GOT3 (cell line): ENCODE data around the gene FADS1.

Experiments used
- DNase-seq: peaks from one replicate; lab custom pipeline; 2025; ENCODE audit warnings: mixed read lengths; lab: John Stamatoyannopoulos, UW

The FADS1 gene

GRCh38 chr11:61760946-61761345 is 55.9 kb downstream of the FADS1 start:
- DNase-seq = no peak

DNA sequence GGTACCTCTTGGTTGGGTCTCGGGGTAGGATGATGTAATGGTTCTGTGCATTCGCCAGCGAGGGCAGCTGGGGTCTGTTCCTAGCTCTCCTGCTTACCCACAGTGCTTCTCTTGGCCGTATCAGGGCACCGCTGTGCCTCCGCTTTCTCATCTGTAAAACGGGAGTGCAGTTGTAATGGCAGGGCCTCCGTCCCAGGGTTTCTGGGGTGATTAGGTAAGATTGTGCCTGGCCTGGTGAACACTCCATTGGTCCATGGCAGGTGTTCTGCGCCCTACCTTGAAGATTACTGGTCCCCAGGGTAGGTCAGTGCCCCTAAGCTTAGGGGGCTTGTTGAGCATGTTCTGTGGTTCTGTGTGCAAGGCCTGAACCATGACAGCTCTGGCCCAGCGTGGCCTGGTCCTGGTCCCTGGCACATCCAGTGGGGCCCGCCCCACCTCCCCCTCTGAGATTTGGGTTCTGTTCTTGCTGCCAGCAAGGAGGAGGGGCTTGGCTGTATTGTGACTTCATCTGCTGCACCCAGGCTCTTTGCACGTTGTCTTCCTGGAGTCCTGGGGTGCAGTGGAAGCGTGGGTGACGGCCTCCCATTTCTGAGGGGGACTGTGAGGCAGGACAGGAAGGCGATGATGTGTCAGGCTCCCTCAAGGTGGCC is 59.5 kb downstream of the FADS1 start:
- DNase-seq = no peak

- no peak for DNase-seq
Measured at GRCh38 chr11:61756452-61757212, 60.2 kb downstream of the FADS1 start.

DNA sequence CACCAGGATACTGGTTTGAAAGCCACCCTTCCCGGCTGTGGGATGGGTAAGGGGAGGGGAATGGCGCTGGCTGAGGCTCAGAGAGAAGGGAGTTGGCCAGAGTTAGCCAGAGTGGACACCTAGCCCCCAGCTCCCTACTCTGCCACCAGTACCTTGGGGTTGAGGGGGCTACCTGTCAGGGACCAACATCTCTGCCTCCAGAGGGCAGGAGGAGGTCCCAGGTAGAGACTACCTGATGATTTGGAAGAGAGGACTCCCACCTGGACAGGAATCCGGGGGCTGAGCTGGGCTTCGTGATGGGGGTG is 60.7 kb downstream of the FADS1 start:
- no peak for DNase-seq

- DNase-seq = no peak
Measured at GRCh38 chr11:61754534-61755482, 62.0 kb downstream of the FADS1 start.

- DNase-seq = no peak
Measured at GRCh38 chr11:61753672-61754071, 63.1 kb downstream of the FADS1 start.

DNA sequence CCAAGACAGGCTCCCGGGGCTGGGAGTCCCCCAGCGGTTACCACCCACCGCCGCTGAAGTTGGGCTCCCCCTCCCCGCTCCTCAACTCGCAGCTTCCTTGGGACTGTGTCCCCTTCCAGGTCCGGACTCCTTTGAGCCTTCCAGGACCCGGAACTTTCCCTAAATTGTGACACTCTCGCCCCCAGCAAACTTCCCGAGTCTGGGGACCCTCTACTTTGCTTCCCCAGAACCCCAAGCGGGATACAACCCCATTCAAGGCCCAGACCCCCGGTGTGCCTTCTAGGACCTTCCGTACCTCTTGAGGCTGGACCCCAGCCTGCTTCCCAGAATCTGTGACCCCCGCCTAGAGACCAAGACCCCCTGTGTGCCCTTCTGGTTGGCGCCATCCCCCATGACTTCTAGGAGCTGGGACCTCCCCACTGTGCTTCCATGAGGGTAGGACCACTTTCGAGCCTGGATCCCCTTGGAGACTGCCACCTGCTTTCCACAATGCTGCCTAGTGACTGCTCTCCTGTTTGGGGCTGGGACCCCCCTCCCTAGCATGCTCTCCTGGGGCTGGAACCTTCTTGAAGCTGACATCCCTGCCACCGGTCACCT is 63.8 kb downstream of the FADS1 start:
- DNase-seq = no peak

DNA sequence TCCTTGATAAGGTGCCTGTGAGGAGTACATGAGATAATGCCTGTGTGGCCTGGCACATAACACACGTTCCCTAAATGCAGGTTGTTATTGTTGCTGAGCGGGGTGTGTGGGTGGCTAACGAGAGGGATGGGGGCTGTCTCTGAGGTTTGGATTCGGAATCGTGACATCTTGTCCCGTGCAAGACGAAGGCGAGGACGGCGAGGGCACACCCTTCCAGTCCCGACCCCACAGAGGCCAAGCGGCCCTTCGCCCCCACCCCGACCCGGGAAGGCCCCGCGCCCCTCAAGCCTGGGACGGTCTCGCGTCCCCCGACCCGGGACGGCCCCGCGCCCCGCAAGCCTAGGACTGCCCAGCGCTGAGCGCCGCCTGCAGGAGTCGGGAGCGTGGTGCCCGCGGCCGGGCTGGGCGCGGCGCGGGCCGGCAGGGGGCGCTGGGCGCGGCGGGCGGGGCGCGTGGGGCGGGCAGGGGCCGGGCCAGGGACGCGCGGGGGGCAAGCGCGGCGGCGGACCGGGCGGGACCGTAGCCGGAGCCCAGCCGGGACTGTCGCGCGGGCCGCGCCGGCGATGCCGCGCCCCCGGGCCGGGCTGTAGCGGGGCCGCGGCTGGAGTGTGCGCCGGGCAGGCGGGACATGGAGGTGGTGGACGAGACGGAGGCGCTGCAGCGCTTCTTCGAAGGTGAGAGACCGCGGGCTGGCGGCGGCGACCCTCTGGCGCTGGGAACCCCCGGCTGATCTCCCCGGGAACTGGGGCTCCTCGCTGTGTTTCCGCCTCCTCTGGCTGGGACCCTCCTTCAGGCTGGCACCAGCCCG is 64.5 kb downstream of the FADS1 start, which contains the start of gene MYRF:
Gene MYRF, plus strand, starts transcription at position 520 of the 808 bp plus-strand sequence. Its CDS starts 109 bp downstream, at position 629.
- DNase-seq = no peak

GRCh38 chr11:61751384-61751783 is 65.4 kb downstream of the FADS1 start:
- no peak for DNase-seq

GRCh38 chr11:61750631-61751273 is 66.1 kb downstream of the FADS1 start:
- DNase-seq = no peak
